DOHH2 (cell line): ENCODE results near the gene IL23R.
A peak's percentile ranks its signal among the peaks of the same experiment; 100 is the strongest.

Experiments used
- CTCF ChIP-seq: fragments of 200-600 bp; sonication (generic); IDR thresholded peaks from one replicate; pipeline ENCODE4 v1.5.1; 2014; ENCODE audit warnings: antibody characterized with exemption, mild to moderate bottlenecking, low read depth, low read length; ENCODE audit not compliant: poor library complexity, severe bottlenecking
- EZH2phosphoT487 ChIP-seq: fragments of 200-600 bp; sonication (generic); IDR thresholded peaks from 2 replicates; pipeline ENCODE4 v1.6.1; 2017; ENCODE audit warnings: borderline replicate concordance, mild to moderate bottlenecking, antibody characterized with exemption, low read length, moderate library complexity, mixed read lengths

- TF ChIP-seq CTCF (peak; percentile 66), EZH2phosphoT487 (no peak)
Observed at GRCh38 chr1:67211589-67212563, 45.6 kb downstream of the IL23R start.
